NCI-H1092 treated with DMSO at 0.1 percent for 48 hours (cell line): Measurements from ENCODE around the gene TSPYL1.
A peak's percentile ranks its signal among the peaks of the same experiment; 100 is the strongest.
"Not testable (repeated sequence)": the region's sequence is repeated elsewhere in the genome, so short reads cannot be mapped to it uniquely, and the experiment has no call there.

ENCODE experiments used
- DNase-seq: peaks from one replicate; lab custom pipeline; 2025; lab: John Stamatoyannopoulos, UW

Gene TSPYL1

GRCh38 chr6:116279232-116280160 is at the start of gene TSPYL1:
Gene TSPYL1 (minus strand): TSS chr6:116279930. CDS start chr6:116279830, 100 bp downstream.
- DNase-seq = peak; percentile 93

- no peak for DNase-seq
Observed at GRCh38 chr6:116329156-116329555, 49.4 kb upstream of the TSPYL1 start.

GRCh38 chr6:116328528-116328903 is 48.8 kb upstream of the TSPYL1 start:
- no peak for DNase-seq

GRCh38 chr6:116327803-116328527 is 48.2 kb upstream of the TSPYL1 start:
- no peak for DNase-seq

- no peak for DNase-seq
Observed at GRCh38 chr6:116326996-116327395, 47.3 kb upstream of the TSPYL1 start.

GRCh38 chr6:116326181-116326671 is 46.5 kb upstream of the TSPYL1 start:
- no peak for DNase-seq

- DNase-seq = not testable (repeated sequence)
Observed at GRCh38 chr6:116325634-116326132, 46.0 kb upstream of the TSPYL1 start.

GRCh38 chr6:116323863-116324262 is 44.1 kb upstream of the TSPYL1 start:
- no peak for DNase-seq

GRCh38 chr6:116321933-116322332 is 42.2 kb upstream of the TSPYL1 start:
- not testable (repeated sequence) for DNase-seq

- DNase-seq = no peak
Observed at GRCh38 chr6:116316772-116317467, 37.2 kb upstream of the TSPYL1 start.

- DNase-seq = no peak
Observed at GRCh38 chr6:116314878-116315277, 35.1 kb upstream of the TSPYL1 start.

GRCh38 chr6:116314218-116314617 is 34.5 kb upstream of the TSPYL1 start:
- no peak for DNase-seq

GRCh38 chr6:116313101-116313776 is 33.5 kb upstream of the TSPYL1 start:
- DNase-seq = no peak

- no peak for DNase-seq
Observed at GRCh38 chr6:116309657-116310056, 29.9 kb upstream of the TSPYL1 start.

- DNase-seq = no peak
Observed at GRCh38 chr6:116309001-116309400, 29.3 kb upstream of the TSPYL1 start.

GRCh38 chr6:116307633-116308032 is 27.9 kb upstream of the TSPYL1 start:
- no peak for DNase-seq

GRCh38 chr6:116307001-116307400 is 27.3 kb upstream of the TSPYL1 start:
- no peak for DNase-seq

- no peak for DNase-seq
Observed at GRCh38 chr6:116304538-116305097, 24.9 kb upstream of the TSPYL1 start.

- DNase-seq = no peak
Observed at GRCh38 chr6:116301104-116301503, 21.4 kb upstream of the TSPYL1 start.

- no peak for DNase-seq
Observed at GRCh38 chr6:116300566-116300965, 20.8 kb upstream of the TSPYL1 start.

- DNase-seq = no peak
Observed at GRCh38 chr6:116298973-116299372, 19.2 kb upstream of the TSPYL1 start.
